ENCODE measurements around the gene RNF146. TPM values are rescaled to one million over a fixed set of nuclear protein-coding genes. Genes with fewer than 3 reads are reported as not detected.
"Not testable (repeated sequence)": the region's sequence is repeated elsewhere in the genome, so short reads cannot be mapped to it uniquely, and the experiment has no call there.

Gene RNF146, protein sequence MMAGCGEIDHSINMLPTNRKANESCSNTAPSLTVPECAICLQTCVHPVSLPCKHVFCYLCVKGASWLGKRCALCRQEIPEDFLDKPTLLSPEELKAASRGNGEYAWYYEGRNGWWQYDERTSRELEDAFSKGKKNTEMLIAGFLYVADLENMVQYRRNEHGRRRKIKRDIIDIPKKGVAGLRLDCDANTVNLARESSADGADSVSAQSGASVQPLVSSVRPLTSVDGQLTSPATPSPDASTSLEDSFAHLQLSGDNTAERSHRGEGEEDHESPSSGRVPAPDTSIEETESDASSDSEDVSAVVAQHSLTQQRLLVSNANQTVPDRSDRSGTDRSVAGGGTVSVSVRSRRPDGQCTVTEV
- total RNA-seq, result 18.3 and 20.5 TPM in 2 replicates

DNA sequence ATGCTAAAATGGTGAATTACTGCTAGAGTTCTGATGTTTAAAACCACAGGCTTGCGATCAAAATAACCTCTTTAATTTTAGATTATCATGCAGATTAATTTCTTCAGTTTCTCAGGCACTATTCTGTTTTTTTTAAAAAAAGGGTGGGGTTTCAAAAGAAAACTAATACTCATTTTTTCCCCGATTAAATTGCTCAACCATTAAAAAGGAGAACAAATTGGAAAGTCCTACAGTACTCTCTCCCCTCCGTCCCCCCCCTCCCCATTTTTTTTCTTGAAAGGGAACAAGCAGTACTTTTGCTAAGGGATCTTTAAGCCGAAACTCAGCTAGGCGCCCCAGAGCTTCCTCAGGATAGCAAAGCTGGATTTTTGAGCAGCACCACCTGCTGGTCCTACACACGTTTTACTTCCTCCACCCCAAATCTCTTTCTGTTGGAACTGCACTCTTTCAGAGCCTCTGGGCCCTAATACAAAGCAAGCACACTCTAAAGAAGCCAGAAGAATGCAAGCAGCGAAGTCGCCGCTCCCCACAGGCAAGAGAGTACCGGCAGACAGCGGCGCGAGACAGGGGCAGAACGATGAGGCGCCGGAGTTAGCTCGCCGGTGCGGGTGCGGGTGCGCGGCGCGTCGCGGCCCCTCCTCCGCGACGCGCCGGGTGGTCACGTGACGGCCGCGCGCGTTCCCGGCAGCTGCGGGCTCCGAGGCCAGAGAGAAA lies at the start of gene RNF146:
Gene RNF146 (plus strand): TSS at position 687 of the 714 bp plus-strand sequence. CDS start 13,475 bp downstream, outside the sequence.
- peak; percentile 63 for DNase-seq (ENCODE audit: low spot score)
- Mint-ChIP-seq H3K4me3 (peak within 1 kb of the TSS; percentile 100), H3K36me3 (ENCODE audit: low read depth) (peaks cover 6% of the 10 kb centered on the region), H3K27ac (peak within 1 kb of the TSS; percentile 100), H3K27me3 (ENCODE audit: insufficient read depth) (peaks cover 9% of the 10 kb centered on the region), H3K9me3 (no peaks in the 10 kb centered on the region), H3K4me1 (ENCODE audit: low read depth) (peaks cover 42% of the 10 kb centered on the region)
- intact Hi-C loops (cut with micrococcal nuclease), result loop anchor here (1.0 to 10.0 kb wide), 10 partner anchors 24 to 1474 kb away; partner anchors contain the start of genes ECHDC1, NCOA7 and PTPRK

DNA sequence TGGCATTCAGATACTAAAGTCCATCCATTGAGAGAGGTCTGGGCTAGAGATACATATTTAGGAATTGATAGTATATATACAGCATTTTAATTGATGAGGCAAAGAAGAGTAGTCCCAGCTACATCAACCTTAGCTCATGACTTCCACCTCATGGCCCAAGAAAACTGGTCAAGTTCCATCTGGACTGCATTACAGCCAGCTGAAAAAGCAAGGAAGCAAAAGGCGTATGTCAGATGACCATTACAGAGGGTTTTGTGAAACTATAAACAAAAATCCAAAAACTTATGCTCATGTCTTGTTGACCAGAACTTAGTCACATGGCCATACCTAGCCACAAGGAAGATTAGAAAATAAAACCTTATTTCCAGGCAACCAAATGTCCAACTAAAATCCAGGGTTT lies 46.8 kb upstream of the RNF146 start:
- H3K27me3 Mint-ChIP-seq (ENCODE audit: insufficient read depth), result peaks cover 13% of the 10 kb centered on the region

DNA sequence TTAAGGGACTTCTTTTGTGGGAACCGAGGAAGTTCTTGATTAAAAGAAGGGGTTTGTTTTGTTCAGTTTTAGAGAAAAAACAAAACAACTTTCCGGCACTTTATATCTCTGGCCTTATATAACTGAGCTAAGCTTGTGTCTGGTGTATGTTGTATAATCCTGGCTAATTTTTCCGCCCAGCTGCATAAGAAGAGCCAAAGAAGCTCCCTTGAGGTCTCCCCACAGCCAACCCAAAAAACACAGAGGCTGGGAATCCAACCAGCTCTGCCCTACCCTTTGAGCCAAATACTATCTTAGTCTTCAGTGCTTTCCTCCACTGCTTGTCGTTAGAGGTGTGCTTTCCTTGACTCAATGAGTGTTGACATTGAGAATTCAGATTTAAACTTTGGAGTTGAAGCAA lies 45.5 kb upstream of the RNF146 start:
- Mint-ChIP-seq H3K4me3 (no peak overlapping the region), H3K9me3 (no peaks in the 10 kb centered on the region), H3K4me1 (ENCODE audit: low read depth) (no peaks in the 10 kb centered on the region), H3K36me3 (ENCODE audit: low read depth) (no peaks in the 10 kb centered on the region), H3K27me3 (ENCODE audit: insufficient read depth) (peaks cover 13% of the 10 kb centered on the region), H3K27ac (no peak overlapping the region)
- intact Hi-C loops (cut with micrococcal nuclease), result no loop called here
- no peak for DNase-seq (ENCODE audit: low spot score)

More for the DNA sequence above, 46.8 kb upstream of the RNF146 start:
- Mint-ChIP-seq H3K36me3 (ENCODE audit: low read depth) (no peaks in the 10 kb centered on the region), H3K4me1 (ENCODE audit: low read depth) (no peaks in the 10 kb centered on the region), H3K27ac (no peak overlapping the region), H3K9me3 (no peaks in the 10 kb centered on the region), H3K4me3 (no peak overlapping the region)
- intact Hi-C loops (cut with micrococcal nuclease), result no loop called here
- DNase-seq (ENCODE audit: low spot score), result no peak

DNA sequence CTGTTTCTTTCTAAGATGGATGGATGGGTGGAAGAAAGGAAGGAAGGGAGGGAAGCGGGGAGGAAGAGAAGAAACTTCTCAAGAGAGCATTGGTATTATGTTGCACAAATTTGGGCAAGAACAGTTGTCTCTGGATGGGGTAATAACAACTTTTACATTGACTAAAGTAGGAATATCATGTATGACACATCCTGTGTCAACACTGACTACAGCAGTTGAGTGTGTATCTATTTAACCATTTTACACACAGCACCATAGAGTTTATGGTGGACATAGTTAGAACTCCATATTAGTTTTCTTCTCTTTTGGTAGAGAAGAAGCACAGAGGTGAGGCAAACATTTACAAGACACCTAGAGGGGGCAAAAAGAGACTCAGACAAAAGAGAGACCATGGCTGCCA lies 44.2 kb upstream of the RNF146 start:
- no peaks in the 10 kb centered on the region for H3K36me3 Mint-ChIP-seq (ENCODE audit: low read depth)
- intact Hi-C loops (cut with micrococcal nuclease), result no loop called here
- H3K4me1 Mint-ChIP-seq (ENCODE audit: low read depth), result no peaks in the 10 kb centered on the region
- H3K27ac Mint-ChIP-seq, result no peak overlapping the region
- no peaks in the 10 kb centered on the region for H3K9me3 Mint-ChIP-seq
- H3K27me3 Mint-ChIP-seq (ENCODE audit: insufficient read depth), result peaks cover 10% of the 10 kb centered on the region
- no peak overlapping the region for H3K4me3 Mint-ChIP-seq
- no peak for DNase-seq (ENCODE audit: low spot score)

DNA sequence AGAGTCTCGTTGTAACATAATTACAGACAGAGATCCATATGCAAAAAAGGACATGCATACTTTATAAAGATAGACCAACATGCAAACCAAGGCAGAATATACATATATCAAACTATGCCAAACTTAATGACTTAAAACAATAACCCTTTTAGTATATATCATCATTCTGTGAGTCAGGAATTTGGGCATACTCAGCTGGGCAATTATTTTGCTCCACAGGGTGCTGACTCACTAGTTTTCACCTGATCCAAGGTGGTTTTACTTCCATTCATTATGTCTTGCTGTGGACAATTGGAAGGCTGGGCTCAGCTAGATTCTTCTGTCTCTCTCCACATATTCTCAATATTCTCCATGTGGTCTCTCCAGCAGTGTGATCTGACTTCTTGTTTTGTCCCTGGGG lies 41.2 kb upstream of the RNF146 start:
- no peaks in the 10 kb centered on the region for H3K9me3 Mint-ChIP-seq
- no peak for DNase-seq (ENCODE audit: low spot score)
- intact Hi-C loops (cut with micrococcal nuclease), result no loop called here

DNA sequence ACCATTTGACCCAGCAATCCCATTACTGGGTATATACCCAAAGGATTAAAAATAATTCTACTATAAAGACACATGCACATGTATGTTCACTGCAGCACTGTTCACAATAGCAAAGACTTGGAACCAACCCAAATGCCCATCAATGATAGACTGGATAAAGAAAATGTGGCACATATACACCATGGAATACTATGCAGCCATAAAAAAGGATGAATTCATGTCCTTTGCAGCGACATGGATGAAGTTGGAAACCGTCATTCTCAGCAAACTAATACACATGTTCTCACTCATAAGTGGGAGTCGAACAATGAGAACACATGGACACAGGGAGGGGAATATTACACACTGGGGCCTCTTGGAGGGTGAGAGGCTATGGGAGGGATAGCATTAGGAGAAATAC lies 32.8 kb upstream of the RNF146 start:
- DNase-seq (ENCODE audit: low spot score); intact Hi-C loops (cut with micrococcal nuclease); H3K36me3 Mint-ChIP-seq (ENCODE audit: low read depth); H3K4me3 Mint-ChIP-seq; H3K27ac Mint-ChIP-seq; H3K4me1 Mint-ChIP-seq (ENCODE audit: low read depth); H3K9me3 Mint-ChIP-seq; H3K27me3 Mint-ChIP-seq (ENCODE audit: insufficient read depth): not testable (repeated sequence)

More for the DNA sequence above, 41.2 kb upstream of the RNF146 start:
- no peaks in the 10 kb centered on the region for H3K4me1 Mint-ChIP-seq (ENCODE audit: low read depth)
- H3K27me3 Mint-ChIP-seq (ENCODE audit: insufficient read depth), result peaks cover 5% of the 10 kb centered on the region
- H3K4me3 Mint-ChIP-seq, result no peak overlapping the region
- H3K27ac Mint-ChIP-seq, result no peak overlapping the region
- H3K36me3 Mint-ChIP-seq (ENCODE audit: low read depth), result no peaks in the 10 kb centered on the region

DNA sequence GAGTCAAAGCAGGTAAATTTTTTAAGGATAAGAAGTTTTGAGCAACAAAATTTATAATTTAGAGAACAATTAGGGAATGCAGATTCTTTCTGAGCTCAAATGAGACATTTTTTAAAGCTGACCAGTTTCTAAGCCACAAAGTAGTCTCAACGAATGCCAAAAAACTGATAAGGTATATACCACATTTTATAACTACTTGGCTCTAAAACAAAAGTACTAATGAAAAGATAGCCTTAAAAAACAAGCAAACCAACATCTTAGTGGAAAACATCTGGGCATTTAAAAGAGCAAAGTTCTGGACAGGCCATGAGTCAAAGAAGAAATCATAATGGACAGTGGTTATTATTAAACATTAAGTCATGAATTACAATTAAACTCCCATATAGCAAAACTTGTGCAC lies 23.2 kb upstream of the RNF146 start:
- DNase-seq (ENCODE audit: low spot score), result no peak
- no peaks in the 10 kb centered on the region for H3K36me3 Mint-ChIP-seq (ENCODE audit: low read depth)
- no peak overlapping the region for H3K27ac Mint-ChIP-seq
- H3K4me1 Mint-ChIP-seq (ENCODE audit: low read depth), result no peaks in the 10 kb centered on the region
- no peaks in the 10 kb centered on the region for H3K9me3 Mint-ChIP-seq
- peaks cover 2% of the 10 kb centered on the region for H3K27me3 Mint-ChIP-seq (ENCODE audit: insufficient read depth)
- intact Hi-C loops (cut with micrococcal nuclease), result no loop called here
- H3K4me3 Mint-ChIP-seq, result no peak overlapping the region

DNA sequence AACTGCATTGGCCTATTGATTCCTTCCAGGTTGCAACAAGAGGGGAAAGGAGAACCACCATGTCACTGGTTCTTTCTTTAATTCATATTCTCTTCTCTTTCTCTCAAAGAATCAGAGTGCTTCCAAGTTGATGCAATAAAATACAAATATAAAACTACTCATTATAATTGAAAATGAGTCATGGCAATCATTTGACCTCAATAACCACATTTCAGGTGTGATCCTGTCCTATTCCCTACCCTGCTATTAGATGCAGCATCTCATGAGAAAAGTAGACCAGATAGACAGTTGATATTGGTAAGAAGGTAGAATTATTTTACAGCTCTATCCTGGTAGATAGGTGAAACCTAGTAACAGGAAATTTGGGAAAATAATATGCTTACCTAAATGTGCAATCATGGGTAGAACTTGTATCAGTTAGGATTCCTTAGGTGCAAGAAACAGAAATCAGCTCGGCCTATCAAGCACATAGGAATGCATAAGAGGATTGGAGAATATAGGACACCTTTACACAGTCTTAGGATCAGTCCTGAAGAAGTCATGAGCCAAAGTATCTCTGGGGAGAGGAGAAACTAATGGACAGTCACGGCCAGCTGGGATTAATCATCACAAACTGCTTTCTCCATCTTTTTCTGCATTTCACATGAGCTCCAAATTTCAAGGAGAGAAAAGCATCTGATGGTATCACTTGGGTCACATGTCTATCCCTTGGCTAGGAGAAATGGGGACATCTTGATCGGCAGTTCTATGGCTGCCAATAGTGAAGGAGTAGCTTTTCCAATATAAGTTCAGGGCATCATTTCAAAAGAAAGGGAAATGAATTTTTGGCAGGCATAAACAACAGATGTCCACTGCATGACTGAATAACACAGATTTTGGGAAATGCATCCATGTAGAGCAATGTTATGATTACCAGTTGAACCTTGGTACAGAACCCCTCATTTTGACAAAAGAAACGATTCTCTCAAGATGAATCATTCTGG lies 19.3 kb upstream of the RNF146 start:
- no peak overlapping the region for H3K27ac Mint-ChIP-seq

DNA sequence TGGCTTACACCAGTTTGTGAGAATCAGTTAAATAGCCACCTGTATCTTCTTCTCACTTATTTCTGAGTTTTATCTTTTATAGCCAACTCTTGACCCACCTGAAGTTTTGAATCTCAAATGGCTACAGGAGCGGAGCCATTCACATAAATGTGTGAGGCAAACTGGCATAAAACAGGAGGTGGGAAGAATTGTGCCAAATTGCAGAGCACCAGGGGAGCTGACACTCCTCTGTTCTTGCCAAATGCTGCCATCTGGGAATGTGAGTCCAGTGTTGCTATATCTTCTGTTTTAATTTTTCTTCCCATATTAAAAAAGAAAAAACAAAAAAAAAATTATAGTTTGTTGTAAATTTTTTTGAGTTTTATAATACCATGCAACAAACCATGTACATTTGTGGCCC lies 17.0 kb upstream of the RNF146 start:
- Mint-ChIP-seq H3K27ac (no peak overlapping the region), H3K9me3 (no peaks in the 10 kb centered on the region), H3K4me1 (ENCODE audit: low read depth) (no peaks in the 10 kb centered on the region), H3K27me3 (ENCODE audit: insufficient read depth) (peaks cover 4% of the 10 kb centered on the region), H3K4me3 (no peak overlapping the region), H3K36me3 (ENCODE audit: low read depth) (no peaks in the 10 kb centered on the region)
- intact Hi-C loops (cut with micrococcal nuclease), result no loop called here
- DNase-seq (ENCODE audit: low spot score), result no peak

More for the DNA sequence above, 19.3 kb upstream of the RNF146 start:
- Mint-ChIP-seq H3K4me1 (ENCODE audit: low read depth) (no peaks in the 10 kb centered on the region), H3K9me3 (no peaks in the 10 kb centered on the region), H3K27me3 (ENCODE audit: insufficient read depth) (peaks cover 4% of the 10 kb centered on the region), H3K36me3 (ENCODE audit: low read depth) (no peaks in the 10 kb centered on the region), H3K4me3 (no peak overlapping the region)
- DNase-seq (ENCODE audit: low spot score), result no peak
- intact Hi-C loops (cut with micrococcal nuclease), result no loop called here

DNA sequence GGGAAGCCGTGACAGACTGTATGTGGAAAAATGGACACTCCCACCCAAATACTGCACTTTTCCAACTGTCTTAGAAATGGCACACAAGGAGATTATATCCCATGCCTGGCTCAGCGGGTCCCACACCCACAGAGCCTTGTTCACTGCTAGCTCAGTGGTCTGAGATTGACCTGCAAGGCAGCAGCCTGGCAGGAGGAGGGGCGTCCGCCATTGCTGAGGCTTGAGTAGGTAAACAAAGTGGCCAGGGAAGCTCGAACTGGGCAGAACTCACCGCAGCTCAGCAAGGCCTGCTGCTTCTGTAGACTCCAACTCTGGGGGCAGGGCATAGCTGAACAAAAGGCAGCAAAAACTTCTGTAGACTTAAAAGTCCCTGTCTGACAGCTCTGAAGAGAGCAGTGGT lies 11.4 kb upstream of the RNF146 start:
- Mint-ChIP-seq H3K27me3 (ENCODE audit: insufficient read depth) (peaks cover 17% of the 10 kb centered on the region), H3K9me3 (no peaks in the 10 kb centered on the region), H3K4me1 (ENCODE audit: low read depth) (no peaks in the 10 kb centered on the region), H3K4me3 (no peak overlapping the region), H3K36me3 (ENCODE audit: low read depth) (no peaks in the 10 kb centered on the region), H3K27ac (no peak overlapping the region)
- intact Hi-C loops (cut with micrococcal nuclease), result no loop called here
- no peak for DNase-seq (ENCODE audit: low spot score)

DNA sequence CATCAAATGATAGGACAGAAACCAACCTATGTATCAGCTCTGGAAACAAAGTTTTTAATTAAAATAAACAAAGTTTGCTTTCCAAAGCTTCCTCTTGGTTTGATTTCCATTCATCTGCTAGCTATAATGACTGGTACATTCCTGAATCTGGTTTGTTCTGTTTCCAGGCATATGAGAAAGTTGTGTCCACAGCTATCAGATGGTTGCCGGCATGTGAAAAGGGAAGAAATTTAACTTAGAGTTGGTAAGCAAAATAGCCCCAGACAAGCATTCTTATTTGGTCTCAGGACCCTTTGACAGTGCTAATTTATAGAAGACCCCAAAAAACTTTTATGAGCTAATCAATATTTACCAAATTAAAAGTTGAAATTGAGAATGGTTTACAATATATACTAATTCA lies 3.8 kb upstream of the RNF146 start:
- Mint-ChIP-seq H3K27me3 (ENCODE audit: insufficient read depth) (peaks cover 25% of the 10 kb centered on the region), H3K27ac (no peak overlapping the region), H3K4me3 (no peak overlapping the region), H3K9me3 (no peaks in the 10 kb centered on the region), H3K36me3 (ENCODE audit: low read depth) (peaks cover 3% of the 10 kb centered on the region), H3K4me1 (ENCODE audit: low read depth) (peaks cover 17% of the 10 kb centered on the region)
- no peak for DNase-seq (ENCODE audit: low spot score)
- intact Hi-C loops (cut with micrococcal nuclease), result loop anchor here (10.0 kb wide), 1 partner anchor 1262 kb away; the partner anchor contains the start of gene PTPRK

DNA sequence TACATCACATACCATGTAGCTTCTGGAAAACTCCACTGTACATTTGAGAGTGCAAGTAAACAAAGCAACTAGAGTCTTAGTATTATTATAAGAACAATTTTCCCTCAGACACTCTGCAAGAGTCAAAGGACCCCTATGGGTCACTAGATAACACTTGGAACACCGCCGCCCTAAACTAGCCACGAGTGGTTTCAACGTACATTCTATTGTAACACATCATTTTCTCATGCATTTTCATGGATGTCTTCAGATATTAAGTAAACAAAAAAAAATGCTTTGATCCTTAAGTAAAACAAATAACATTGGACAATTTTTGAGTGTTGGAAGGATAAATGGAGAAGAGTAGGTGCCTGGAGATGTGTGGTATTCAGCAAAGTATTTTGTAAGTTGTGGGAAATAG lies 3.2 kb upstream of the RNF146 start:
- Mint-ChIP-seq H3K27ac (no peak overlapping the region), H3K4me3 (no peak overlapping the region), H3K36me3 (ENCODE audit: low read depth) (peaks cover 3% of the 10 kb centered on the region), H3K9me3 (no peaks in the 10 kb centered on the region), H3K4me1 (ENCODE audit: low read depth) (peaks cover 22% of the 10 kb centered on the region), H3K27me3 (ENCODE audit: insufficient read depth) (peaks cover 25% of the 10 kb centered on the region)
- intact Hi-C loops (cut with micrococcal nuclease), result loop anchor here (10.0 kb wide), 1 partner anchor 1261 kb away; the partner anchor contains the start of gene PTPRK
- DNase-seq (ENCODE audit: low spot score), result no peak

Measured in activated T-helper 1 cell treated with anti-CD3 and anti-CD28 coated beads, Interleukin-12 subunit alpha, Interleukin-12 subunit beta, Interleukin-2, Interleukin-4 antibody, amounts not matched to agents 30 ng/mL and 10 ng/mL and 1 ng/mL, durations not matched to agents 14 hours and 24 hours and 36 hours (primary cell).